SK-N-SH treated with all-trans-retinoic acid at 6 μM for 48 hours (cell line): ENCODE measurements around the gene CCDC106.

Experiments
- ATAC-seq: fragments of 200-7000 bp; cut with Tn5 transposase; 3 replicates; pipeline ENCODE4 v1.9.1; 2020; ENCODE audit warnings: mild to moderate bottlenecking, moderate library complexity
- ARNTL ChIP-seq: fragments of 450-650 bp; formaldehyde crosslinking; IDR thresholded peaks from 2 replicates; pipeline ENCODE4 v1.5.0; 2020; ENCODE audit warnings: low read depth, mild to moderate bottlenecking, moderate library complexity, borderline replicate concordance
- BACH2 ChIP-seq: fragments of 250-450 bp; sonication (Bioruptor Pico); IDR thresholded peaks from 2 replicates; pipeline ENCODE4 v1.9.0; 2021; ENCODE audit warnings: mild to moderate bottlenecking, borderline replicate concordance
- CREB5 ChIP-seq: fragments of 250-450 bp; sonication (Bioruptor Pico); IDR thresholded peaks from 2 replicates; pipeline ENCODE4 v1.5.1; 2020; ENCODE audit warnings: low read depth, mild to moderate bottlenecking, moderate library complexity
- CSDC2 ChIP-seq: fragments of 250-450 bp; sonication (Bioruptor Pico); IDR thresholded peaks from 2 replicates; pipeline ENCODE4 v1.5.0; 2020; ENCODE audit warnings: mild to moderate bottlenecking, moderate library complexity
- CSRNP3 ChIP-seq: fragments of 250-450 bp; sonication (Bioruptor Pico); IDR thresholded peaks from 2 replicates; pipeline ENCODE4 v1.5.1; 2021; ENCODE audit warnings: mild to moderate bottlenecking, moderate library complexity
- ESRRG ChIP-seq: fragments of 250-450 bp; sonication (Bioruptor Pico); IDR thresholded peaks from 2 replicates; pipeline ENCODE4 v1.6.1; 2021; ENCODE audit warnings: mild to moderate bottlenecking
- GLIS3 ChIP-seq: fragments of 250-450 bp; sonication (Bioruptor Pico); IDR thresholded peaks from 2 replicates; pipeline ENCODE4 v1.5.0; 2020; ENCODE audit warnings: mild to moderate bottlenecking, moderate library complexity
- OSR1 ChIP-seq: fragments of 250-450 bp; sonication (Bioruptor Pico); IDR thresholded peaks from 2 replicates; pipeline ENCODE4 v1.8.0; 2022; ENCODE audit warnings: moderate library complexity, mild to moderate bottlenecking, inconsistent platforms
- PATZ1 ChIP-seq: fragments of 250-450 bp; sonication (Bioruptor Pico); IDR thresholded peaks from 2 replicates; pipeline ENCODE4 v1.8.0; 2020; ENCODE audit warnings: mild to moderate bottlenecking, moderate library complexity, borderline replicate concordance
- PPARA ChIP-seq: fragments of 250-450 bp; sonication (Bioruptor Pico); IDR thresholded peaks from 2 replicates; pipeline ENCODE4 v1.5.0; 2020; ENCODE audit warnings: mild to moderate bottlenecking, borderline replicate concordance
- RARB ChIP-seq: fragments of 250-450 bp; sonication (Bioruptor Pico); IDR thresholded peaks from 2 replicates; pipeline ENCODE4 v1.8.0; 2021; ENCODE audit warnings: mild to moderate bottlenecking, moderate library complexity
- TCF4 ChIP-seq: fragments of 250-450 bp; sonication (Bioruptor Pico); IDR thresholded peaks from 2 replicates; pipeline ENCODE4 v1.8.0; 2021; ENCODE audit warnings: mild to moderate bottlenecking, moderate library complexity, borderline replicate concordance
- TOX ChIP-seq: fragments of 250-450 bp; sonication (Bioruptor Pico); IDR thresholded peaks from 2 replicates; pipeline ENCODE4 v1.8.0; 2021; ENCODE audit warnings: mild to moderate bottlenecking, moderate library complexity, borderline replicate concordance
- ZC3H10 ChIP-seq: fragments of 250-450 bp; sonication (Bioruptor Pico); IDR thresholded peaks from 2 replicates; pipeline ENCODE4 v1.5.1; 2021; ENCODE audit warnings: mild to moderate bottlenecking, moderate library complexity
- ZFP30 ChIP-seq: fragments of 450-650 bp; formaldehyde crosslinking; IDR thresholded peaks from 2 replicates; pipeline ENCODE4 v1.5.0; 2022; ENCODE audit warnings: mild to moderate bottlenecking, moderate library complexity
- ZNF565 ChIP-seq: fragments of 450-650 bp; formaldehyde crosslinking; conservative IDR thresholded peaks from 2 replicates; pipeline ENCODE4 v1.5.0; 2020; ENCODE audit warnings: low read depth, mild to moderate bottlenecking, moderate library complexity
- ZNF70 ChIP-seq: fragments of 450-650 bp; formaldehyde crosslinking; IDR thresholded peaks from 2 replicates; pipeline ENCODE4 v1.5.0; 2020; ENCODE audit warnings: mild to moderate bottlenecking, moderate library complexity
- ZNF8 ChIP-seq: fragments of 450-650 bp; formaldehyde crosslinking; IDR thresholded peaks from 2 replicates; pipeline ENCODE4 v1.5.0; 2020; ENCODE audit warnings: mild to moderate bottlenecking, moderate library complexity

The CCDC106 gene

GRCh38 chr19:55675661-55676354 is 27.8 kb downstream of the CCDC106 start (continued):
- TF ChIP-seq CSRNP3 (CRISPR knock-in tag), result no peak
- TF ChIP-seq BACH2 (CRISPR knock-in tag), result no peak
- no peak for TF ChIP-seq TOX (CRISPR knock-in tag)
- TF ChIP-seq ARNTL, result no peak
- TF ChIP-seq GLIS3, result no peak

- TF ChIP-seq CSDC2 (CRISPR knock-in tag), result no peak
- no peak for TF ChIP-seq ZNF565 (CRISPR knock-in tag)
- no peak for TF ChIP-seq ZC3H10 (CRISPR knock-in tag)
- TF ChIP-seq TCF4, result no peak
- TF ChIP-seq ARNTL, result no peak
- TF ChIP-seq BACH2 (CRISPR knock-in tag), result no peak
- TF ChIP-seq OSR1 (CRISPR knock-in tag), result no peak
- no peak for ATAC-seq
Measured at GRCh38 chr19:55676383-55676782, 28.4 kb downstream of the CCDC106 start.

- ATAC-seq, result no peak
- TF ChIP-seq TOX (CRISPR knock-in tag) (no peak), ESRRG (no peak), ZFP30 (no peak), ARNTL (no peak), ZNF70 (no peak), PPARA (no peak), PATZ1 (no peak), CREB5 (CRISPR knock-in tag) (no peak), GLIS3 (no peak), RARB (no peak)
Measured at GRCh38 chr19:55676889-55677505, 29.0 kb downstream of the CCDC106 start.

GRCh38 chr19:55677572-55678028 is 29.6 kb downstream of the CCDC106 start:
- no peak for ATAC-seq
- TF ChIP-seq ZNF8 (CRISPR knock-in tag), result no peak
- TF ChIP-seq PATZ1, result no peak
- TF ChIP-seq TOX (CRISPR knock-in tag), result no peak
- TF ChIP-seq CREB5 (CRISPR knock-in tag), result no peak
- no peak for TF ChIP-seq TCF4

GRCh38 chr19:55678121-55678671 is 30.2 kb downstream of the CCDC106 start:
- TF ChIP-seq ZNF565 (CRISPR knock-in tag), result no peak
- TF ChIP-seq ZC3H10 (CRISPR knock-in tag), result no peak
- no peak for TF ChIP-seq TCF4
- TF ChIP-seq ESRRG, result no peak
- TF ChIP-seq ZFP30, result no peak
- TF ChIP-seq, all 23 proteins: peak for 0
- no peak for ATAC-seq
